Muscle of arm (tissue), 12 donors: Measurements from ENCODE around the gene FGD5. TPM values are rescaled to one million over a fixed set of nuclear protein-coding genes. Genes with fewer than 3 reads are reported as not detected.
A peak's percentile ranks its signal among the peaks of the same experiment; 100 is the strongest.
"Not testable (repeated sequence)": the region's sequence is repeated elsewhere in the genome, so short reads cannot be mapped to it uniquely, and the experiment has no call there.

ENCODE experiments used
- DNase-seq: peaks from one replicate; pipeline ENCODE4 v3.0.0-alpha.2; 2013
- polyA plus RNA-seq, 12 donors: library from polyadenylated mRNA; unstranded; fragments of 120-200 nt; gene quantifications; one replicate each; pipeline ENCODE4 v1.2.1, GENCODE V29; 2013; ENCODE audit not compliant: insufficient read length in 12 of 12

FGD5 gene
- polyA plus RNA-seq, 12 donors, result 16.1 to 26.3 (median 19.6) TPM; not detected in 1

DNA sequence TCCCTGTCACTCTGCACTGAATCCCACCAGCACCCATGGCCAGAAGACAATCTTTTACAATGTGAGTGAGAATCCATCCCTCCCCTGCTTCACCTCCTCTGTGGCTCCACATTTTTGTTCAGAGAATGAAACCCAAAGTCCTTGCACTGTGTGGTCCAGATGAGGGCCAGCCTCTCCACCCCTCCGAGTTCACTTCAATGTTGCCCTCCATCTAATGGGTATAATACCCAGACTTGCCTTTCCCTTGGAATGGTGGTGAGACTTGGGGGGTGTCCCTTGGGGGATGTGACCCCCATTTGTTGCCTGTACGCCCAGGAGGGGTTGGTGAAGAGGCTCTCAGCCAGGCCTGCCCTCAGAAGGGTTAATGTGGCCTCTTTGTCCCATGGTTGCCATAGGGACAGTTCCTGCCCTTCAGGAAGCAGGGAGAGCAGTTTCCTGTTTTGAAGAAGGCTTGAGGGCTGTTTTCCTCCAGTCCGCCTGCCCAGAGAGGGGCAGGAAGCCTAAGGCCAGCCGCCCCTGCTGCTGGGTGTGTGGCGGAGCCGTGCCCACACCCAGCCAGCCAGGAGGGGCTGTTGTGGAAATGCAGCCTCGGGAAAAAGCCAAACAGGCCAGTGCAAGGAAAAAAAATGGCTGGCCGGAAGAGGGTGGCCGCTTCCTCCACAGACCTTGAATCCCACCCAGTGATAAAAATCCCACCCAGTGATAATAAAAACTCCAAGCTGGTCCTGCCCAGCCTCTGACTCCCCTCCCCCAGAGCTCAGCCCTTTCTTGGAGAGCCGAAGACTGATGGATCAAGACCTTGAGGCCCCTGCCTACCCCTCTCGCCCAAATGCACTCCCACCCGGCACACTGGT lies 14.6 kb upstream of the FGD5 start:
- DNase-seq, result no peak

- DNase-seq, result no peak
Observed at GRCh38 chr3:14804835-14805780, 13.7 kb upstream of the FGD5 start.

GRCh38 chr3:14805961-14806537 lies 12.7 kb upstream of the FGD5 start:
- DNase-seq, result no peak

GRCh38 chr3:14806641-14807263 lies 12.0 kb upstream of the FGD5 start:
- DNase-seq, result no peak

DNA sequence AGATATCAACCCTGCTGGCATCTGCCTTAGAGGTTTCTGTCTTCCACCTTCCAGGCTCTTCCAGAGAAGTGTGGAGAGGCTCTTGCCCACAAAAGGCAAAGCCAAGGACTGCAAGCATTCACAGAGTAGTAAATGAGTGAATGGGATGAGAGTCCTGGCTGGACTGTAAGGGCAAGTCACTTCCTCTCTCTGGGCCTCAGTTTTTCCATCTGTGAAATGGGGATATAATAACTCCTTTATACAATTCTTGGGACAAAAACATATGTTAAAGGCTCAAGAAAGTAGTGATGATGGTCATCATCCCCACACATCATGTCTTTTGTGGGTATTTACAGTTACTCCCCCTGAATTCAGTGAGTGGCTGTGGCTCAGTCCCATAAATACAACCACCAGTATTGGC lies 10.7 kb upstream of the FGD5 start:
- DNase-seq, result no peak

DNA sequence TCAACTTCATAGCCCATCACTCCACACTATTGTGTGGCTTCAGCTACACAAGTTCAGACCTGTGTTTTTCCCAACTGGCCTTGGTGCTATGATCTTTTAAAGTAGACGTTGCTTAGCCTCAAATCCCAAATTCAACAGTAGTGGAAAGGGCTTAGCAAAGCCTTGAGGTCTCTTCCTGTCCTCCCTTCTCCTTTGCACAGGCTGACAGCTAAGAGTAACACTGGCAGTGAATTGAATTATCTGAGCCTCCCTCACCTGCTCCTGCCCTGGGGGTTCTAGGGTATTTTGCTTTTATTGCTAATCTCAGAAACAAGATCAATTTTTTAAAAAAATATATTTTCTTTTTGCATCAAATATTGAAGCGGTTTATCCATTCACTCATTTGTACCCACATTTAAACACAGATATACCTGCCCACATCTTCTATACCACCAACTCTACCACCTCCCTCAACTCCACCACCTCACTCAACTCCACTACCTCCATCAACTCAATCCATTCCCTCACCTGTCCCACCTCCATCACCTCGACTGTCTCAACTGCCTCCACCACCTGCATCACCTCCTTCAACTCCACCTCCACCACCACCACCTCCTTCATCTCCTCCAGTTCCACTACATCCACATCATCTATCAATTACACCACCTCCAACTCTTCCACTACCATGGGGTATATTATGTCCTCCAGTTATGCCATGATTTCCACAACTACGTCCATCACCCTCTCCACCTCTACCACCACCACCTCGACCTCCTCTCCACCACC lies 10.1 kb upstream of the FGD5 start:
- DNase-seq, result no peak

DNA sequence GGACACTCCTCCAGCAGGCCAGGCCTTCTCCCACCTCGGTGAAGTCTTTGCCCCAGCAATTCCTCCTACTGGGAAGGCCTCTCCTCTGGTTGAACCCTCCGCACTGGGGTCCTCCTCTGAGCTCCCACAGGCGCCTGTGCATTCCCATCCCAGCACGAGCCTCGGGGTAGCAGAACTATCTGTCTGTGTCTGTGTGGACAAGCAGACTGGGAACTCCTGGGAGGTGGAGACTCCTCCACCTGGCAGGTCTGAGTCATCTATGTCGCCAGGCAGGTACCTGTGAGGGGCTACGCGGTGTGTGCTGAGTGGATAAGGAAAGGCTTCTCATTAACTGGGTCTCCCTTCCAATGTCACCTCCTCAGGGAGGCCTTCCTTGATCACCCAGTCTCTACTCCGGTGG lies 9.2 kb upstream of the FGD5 start:
- not testable (repeated sequence) for DNase-seq

DNA sequence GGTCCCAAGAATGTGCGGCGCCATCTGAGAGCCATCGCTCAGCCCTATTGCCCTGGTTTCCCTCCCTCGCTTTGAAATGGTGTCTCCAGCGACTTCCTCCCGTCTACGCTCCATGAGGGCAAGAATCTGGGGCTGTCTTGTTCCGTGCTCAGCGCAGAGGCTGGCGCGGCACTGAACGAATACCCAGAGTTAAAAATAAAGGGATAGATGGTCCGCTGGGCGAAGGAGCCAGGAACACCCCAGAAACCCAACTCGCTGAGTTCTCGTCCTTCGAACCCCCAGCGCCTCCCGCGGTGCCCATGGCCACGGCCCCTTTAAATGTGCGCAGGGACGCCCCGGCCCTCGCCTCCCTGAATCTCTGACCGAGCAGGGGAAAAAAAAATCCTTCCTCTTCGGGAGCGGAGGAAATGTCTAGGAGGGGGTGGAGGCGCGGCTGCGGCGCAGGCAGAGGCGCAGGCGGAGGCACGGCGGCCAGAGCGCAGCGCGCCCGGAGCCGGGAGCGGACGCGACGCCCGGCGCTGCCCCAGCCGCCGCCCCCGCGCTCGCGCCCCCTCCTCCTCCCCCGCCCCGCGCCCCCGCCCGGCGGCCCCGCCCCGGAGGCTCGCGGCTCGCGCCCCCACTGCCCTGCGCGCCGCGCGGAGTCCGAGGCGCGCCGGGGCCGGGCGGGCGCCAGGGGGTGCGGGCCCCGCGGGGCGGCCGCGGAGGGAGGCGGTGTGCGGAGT lies 8.5 kb upstream of the FGD5 start:
- DNase-seq, result peak; percentile 54

DNA sequence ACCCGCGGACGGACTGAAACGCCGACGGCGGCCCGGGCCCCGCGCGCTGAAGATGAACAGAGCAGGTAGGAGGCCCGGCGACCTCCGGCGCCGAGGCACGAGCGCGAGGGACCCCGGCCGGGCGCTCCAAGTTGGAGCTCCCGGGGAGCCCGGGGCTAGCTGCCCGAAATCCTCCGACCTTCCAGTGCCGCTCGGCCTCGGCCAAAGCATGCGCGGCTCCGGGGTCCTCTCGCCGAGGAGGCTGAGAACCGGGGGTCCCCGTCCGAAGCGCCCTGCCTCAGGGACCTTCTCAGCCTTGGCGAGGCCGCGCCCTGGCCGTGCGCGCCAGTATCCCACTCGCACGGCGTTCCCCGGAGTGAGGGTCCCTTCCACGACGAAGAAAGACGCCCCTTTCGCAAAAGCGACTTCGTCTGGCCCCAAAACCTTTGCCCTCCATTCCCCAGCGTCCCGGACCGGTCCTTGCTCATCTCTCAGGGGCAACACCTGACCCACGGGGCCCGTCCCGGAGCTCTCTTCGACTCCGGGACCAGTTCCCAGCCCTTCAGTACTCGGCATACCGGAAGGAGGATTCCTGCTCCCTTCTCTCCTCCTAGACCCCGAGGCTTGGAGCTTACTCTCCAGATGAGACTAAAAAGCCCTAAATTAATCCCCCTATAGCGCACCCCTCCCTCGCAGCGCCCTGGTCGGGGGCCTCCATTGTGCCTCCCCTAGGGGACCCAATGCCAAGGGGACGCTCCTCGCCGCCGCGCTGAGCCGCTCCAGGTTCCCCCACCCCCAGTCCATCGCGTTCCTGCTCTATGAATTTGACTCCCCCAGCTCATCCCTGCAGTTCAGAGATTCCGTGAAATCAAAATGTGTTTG lies 7.7 kb upstream of the FGD5 start:
- DNase-seq, result no peak

DNA sequence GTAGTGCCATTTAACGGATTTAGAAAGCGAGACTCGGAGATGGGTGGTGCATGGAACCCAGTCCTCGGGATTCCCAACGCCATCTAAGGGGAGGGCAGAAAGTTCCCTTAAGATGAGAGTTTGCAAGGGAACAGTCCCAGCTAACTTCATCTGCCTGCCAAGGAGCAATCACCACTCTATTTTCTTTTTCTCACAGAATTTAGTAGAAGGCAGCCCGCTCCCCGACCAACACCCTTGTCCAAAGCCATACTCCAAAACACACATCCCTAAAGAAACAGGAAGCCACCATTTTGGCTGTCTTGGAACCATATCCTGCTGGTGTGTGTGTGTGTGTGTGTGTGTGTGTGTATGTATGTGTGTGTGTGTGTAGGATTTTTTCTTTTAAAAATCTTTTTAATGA lies 7.1 kb upstream of the FGD5 start:
- DNase-seq, result peak; percentile 56

DNA sequence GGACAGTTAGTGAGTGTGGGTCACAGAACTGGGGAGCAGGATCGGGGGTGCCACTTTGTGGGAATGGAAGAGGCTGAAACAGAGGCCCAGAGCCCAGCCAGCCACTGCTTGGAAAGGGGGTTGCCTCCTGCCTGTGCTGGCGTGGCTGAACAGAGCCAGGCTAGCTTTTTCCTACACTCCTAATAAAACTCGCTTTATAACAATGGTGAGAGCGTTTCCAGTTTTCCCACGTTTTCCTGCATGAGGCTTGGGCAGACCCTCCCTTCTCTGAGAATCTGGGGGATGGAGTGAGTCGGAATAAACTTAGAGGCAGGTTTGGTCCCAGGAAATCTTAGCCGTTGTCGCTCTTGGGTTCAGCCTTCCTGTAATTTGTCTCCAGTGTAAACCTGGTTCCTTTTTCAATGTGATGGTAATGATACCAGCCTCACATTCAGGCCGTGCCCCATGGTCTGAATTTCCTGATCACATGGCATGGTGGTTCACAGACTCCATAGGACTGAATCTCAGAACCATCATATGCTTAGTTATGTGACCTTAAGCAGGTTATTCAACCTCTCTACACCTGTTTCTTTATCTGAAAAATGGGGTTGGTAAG lies 6.5 kb upstream of the FGD5 start:
- no peak for DNase-seq

- DNase-seq, result no peak
Observed at GRCh38 chr3:14814411-14814871, 4.3 kb upstream of the FGD5 start.

- no peak for DNase-seq
Observed at GRCh38 chr3:14816359-14816758, 2.4 kb upstream of the FGD5 start.

DNA sequence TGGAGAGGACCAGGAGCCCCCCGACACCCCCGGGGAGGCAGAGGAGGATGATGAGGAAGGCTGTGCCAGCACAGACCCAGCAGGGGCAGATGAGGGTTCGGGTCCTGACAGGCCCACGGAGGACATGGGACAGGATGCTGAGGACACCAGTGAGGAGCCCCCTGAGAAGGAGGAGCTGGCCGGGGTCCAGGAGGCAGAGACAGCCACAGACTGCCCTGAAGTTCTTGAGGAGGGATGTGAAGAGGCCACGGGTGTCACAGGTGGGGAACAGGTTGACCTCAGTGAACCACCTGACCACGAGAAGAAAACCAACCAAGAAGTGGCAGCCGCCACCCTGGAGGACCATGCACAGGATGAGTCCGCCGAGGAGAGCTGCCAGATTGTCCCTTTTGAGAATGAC lies 909 bp downstream of the FGD5 start:
- DNase-seq, result no peak

DNA sequence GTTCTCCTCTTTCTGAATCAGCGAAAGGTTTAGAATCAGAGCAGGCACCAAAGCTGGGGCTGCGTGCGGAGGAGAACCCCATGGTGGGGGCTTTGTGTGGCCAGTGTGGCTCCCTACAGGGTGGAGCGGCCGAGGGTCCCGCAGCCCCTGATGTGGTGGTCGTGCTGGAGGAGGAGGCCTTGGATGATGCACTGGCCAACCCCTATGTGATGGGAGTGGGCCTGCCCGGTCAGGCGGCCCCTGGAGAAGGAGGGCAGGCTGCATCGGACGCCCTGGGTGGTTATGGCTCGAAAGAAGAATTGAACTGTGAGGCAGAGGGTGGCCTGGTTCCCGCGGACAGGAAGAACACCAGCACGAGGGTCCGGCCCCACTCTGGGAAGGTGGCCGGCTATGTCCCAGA lies 1.4 kb downstream of the FGD5 start:
- DNase-seq, result no peak

GRCh38 chr3:14821151-14821550 lies 2.4 kb downstream of the FGD5 start:
- DNase-seq, result no peak

- DNase-seq, result no peak
Observed at GRCh38 chr3:14822134-14822533, 3.4 kb downstream of the FGD5 start.

DNA sequence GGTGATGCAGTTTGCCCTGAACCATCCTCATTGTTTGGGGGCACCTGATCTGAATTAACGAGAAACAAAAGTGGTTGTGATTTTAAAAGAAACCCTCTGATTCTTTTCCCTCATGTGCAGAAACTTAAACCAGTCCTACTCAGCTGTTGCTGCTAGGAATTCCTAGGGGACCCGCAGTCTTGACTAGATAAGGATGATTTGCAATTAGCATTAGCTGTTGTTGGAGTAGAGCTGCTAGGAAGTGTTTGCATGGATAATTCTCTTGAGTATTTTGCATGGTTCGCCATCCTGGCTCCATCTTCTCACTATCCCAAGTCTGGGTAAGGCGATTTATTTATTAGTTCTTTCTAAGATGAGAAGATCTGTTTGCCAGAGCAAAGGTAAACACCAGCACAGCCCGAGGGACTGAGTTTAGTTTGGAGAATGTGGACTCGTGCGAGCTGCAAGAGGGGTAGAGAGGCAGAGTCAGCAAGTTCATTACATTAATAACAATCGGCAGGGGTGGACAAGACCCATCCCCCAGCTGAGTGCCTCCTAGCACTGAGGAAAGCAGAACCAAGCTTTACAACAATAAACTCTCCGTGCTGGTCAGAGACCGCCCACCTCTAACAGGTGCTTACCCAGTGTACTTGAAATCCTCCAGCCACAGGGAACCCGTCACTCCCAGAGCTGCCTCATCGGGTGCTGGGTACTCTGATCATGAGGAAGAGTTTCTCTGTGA lies 4.1 kb downstream of the FGD5 start:
- no peak for DNase-seq
